A549 (cell line): ENCODE results near the gene FADS6.

Experiments used
- JUN ChIP-seq, 2 experiments: fragments of >200 bp; sonication (Bioruptor Twin); formaldehyde crosslinking; IDR thresholded peaks; 2 replicates in 1 of 2; 3 replicates in 1 of 2; pipeline ENCODE4 v1.6.1; 2016 to 2017
- MAFK ChIP-seq: fragments of 450-650 bp; IDR thresholded peaks from 2 replicates; pipeline ENCODE4 v1.6.1; 2014; ENCODE audit not compliant: partially characterized antibody
- POLR2A ChIP-seq: IDR thresholded peaks from 2 replicates; pipeline ENCODE4 v1.6.1; 2012; ENCODE audit warnings: mild to moderate bottlenecking, low read length
- RAD21 ChIP-seq, 2 experiments: fragments of >200 bp in 1 of 2; sonication (Bioruptor Twin) in 1 of 2; formaldehyde crosslinking in 1 of 2; IDR thresholded peaks in 1 of 2; conservative IDR thresholded peaks in 1 of 2; 2 replicates in 1 of 2; 3 replicates in 1 of 2; pipeline ENCODE4 v1.6.1; 2012 to 2018; ENCODE audit warnings: inconsistent platforms in 1 of 2
- REST ChIP-seq: fragments of 200-600 bp; sonication (generic); IDR thresholded peaks from 2 replicates; pipeline ENCODE4 v1.6.1; 2016; ENCODE audit warnings: antibody characterized with exemption, mild to moderate bottlenecking, moderate library complexity
- RNF2 ChIP-seq: fragments of 200-600 bp; sonication (generic); IDR thresholded peaks from 2 replicates; pipeline ENCODE4 v1.6.1; 2016; ENCODE audit warnings: low read depth, mild to moderate bottlenecking, antibody characterized with exemption, moderate library complexity, borderline replicate concordance
- TF ChIP-seq, protein P1 (sequence below): fragments of >200 bp; sonication (Bioruptor Twin); formaldehyde crosslinking; IDR thresholded peaks from 3 replicates; pipeline ENCODE4 v1.5.1; 2016

DNA sequence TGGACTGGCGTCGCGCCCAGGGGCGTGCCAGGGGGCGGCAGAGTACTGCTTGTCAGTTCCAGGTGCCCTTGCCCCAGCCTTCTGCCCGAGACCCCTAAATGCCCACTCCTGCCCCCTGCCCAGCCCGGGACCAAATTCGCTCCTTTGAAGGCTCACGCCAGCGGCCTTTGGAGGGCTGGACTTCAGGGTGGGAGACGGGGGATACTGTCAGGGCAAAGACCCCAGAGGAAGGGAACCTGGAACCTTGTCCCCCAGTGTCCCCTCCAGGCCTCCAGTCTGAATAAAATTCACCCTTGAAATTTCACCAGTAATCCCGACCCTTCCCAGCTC, 43.0 kb upstream of the FADS6 start:
- TF ChIP-seq, protein P1, sequence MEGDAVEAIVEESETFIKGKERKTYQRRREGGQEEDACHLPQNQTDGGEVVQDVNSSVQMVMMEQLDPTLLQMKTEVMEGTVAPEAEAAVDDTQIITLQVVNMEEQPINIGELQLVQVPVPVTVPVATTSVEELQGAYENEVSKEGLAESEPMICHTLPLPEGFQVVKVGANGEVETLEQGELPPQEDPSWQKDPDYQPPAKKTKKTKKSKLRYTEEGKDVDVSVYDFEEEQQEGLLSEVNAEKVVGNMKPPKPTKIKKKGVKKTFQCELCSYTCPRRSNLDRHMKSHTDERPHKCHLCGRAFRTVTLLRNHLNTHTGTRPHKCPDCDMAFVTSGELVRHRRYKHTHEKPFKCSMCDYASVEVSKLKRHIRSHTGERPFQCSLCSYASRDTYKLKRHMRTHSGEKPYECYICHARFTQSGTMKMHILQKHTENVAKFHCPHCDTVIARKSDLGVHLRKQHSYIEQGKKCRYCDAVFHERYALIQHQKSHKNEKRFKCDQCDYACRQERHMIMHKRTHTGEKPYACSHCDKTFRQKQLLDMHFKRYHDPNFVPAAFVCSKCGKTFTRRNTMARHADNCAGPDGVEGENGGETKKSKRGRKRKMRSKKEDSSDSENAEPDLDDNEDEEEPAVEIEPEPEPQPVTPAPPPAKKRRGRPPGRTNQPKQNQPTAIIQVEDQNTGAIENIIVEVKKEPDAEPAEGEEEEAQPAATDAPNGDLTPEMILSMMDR: no peak
- TF ChIP-seq JUN (IDR thresholded peaks at IDR 0.05) (no peak), MAFK (no peak), POLR2A (no peak), RAD21 (conservative IDR thresholded peaks at IDR 0.05 in 1 of 2, IDR thresholded peaks at IDR 0.05 in 1 of 2) (no peak), RNF2 (no peak), REST (no peak)
